ENCODE measurements around the gene KRT71. TPM values are rescaled to one million over a fixed set of nuclear protein-coding genes. Genes with fewer than 3 reads are reported as not detected.
A peak's percentile ranks its signal among the peaks of the same experiment; 100 is the strongest.

The KRT71 gene
- total RNA-seq, 3 donors from 2014 or later: 0.16 TPM; not detected in 2

GRCh38 chr12:52585946-52586345, 33.0 kb upstream of the KRT71 start:
- no peaks in the 10 kb centered on the region for H3K36me3 ChIP-seq
- H3K27ac ChIP-seq: no peak overlapping the region
- no peaks in the 10 kb centered on the region for H3K9me3 ChIP-seq
- H3K4me3 ChIP-seq: no peak overlapping the region
- TF ChIP-seq POLR2A (IDR thresholded peaks at IDR 0.05): no peak
- no peak for TF ChIP-seq CTCF (IDR thresholded peaks at IDR 0.05)
- TF ChIP-seq POLR2AphosphoS5 (IDR thresholded peaks at IDR 0.05): no peak
- no peaks in the 10 kb centered on the region for H3K27me3 ChIP-seq
- H3K4me1 ChIP-seq: no peaks in the 10 kb centered on the region
- DNase-seq (ENCODE audit: low spot score in 2 of 2): no peak
- intact Hi-C loops (cut with DNase I; ENCODE audit: low total_unique reads): loop anchor here (5.0 kb wide), 1 partner anchor 449 kb away; no protein-coding TSS in a partner anchor

DNA sequence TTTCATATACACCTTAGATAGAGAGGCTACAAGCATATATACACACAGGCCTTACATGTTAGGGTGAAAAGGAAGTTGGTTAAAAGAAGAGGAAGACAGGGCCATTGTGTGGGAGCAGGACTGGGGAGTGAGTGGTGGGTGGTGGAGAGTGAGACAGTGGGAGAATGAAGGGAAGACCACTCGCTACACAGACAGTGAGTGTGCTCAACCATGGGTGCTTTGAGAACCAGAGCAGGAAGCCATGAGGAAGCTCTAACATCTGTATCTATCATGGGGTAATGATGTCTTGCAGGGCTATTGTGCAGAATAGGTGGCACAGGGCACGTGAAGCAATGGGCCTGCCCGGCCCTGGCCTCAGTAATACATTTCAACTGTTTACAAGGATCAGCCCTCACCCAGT, 32.1 kb upstream of the KRT71 start:
- DNase-seq (ENCODE audit: low spot score in 2 of 2): no peak
- Histone ChIP-seq H3K27ac (no peak overlapping the region), H3K36me3 (no peaks in the 10 kb centered on the region), H3K9me3 (no peaks in the 10 kb centered on the region), H3K4me3 (no peak overlapping the region), H3K4me1 (no peaks in the 10 kb centered on the region), H3K27me3 (no peaks in the 10 kb centered on the region)
- no peak for TF ChIP-seq POLR2A (IDR thresholded peaks at IDR 0.05)
- intact Hi-C loops (cut with DNase I; ENCODE audit: low total_unique reads): loop anchor here (5.0 kb wide), 1 partner anchor 448 kb away; no protein-coding TSS in a partner anchor

- Histone ChIP-seq H3K9me3 (no peaks in the 10 kb centered on the region), H3K27ac (no peak overlapping the region), H3K4me1 (no peaks in the 10 kb centered on the region), H3K4me3 (no peak overlapping the region), H3K27me3 (no peaks in the 10 kb centered on the region), H3K36me3 (no peaks in the 10 kb centered on the region)
- intact Hi-C loops (cut with DNase I; ENCODE audit: low total_unique reads): loop anchor here (5.0 kb wide), 1 partner anchor 293 kb away; no protein-coding TSS in a partner anchor
- TF ChIP-seq CTCF (IDR thresholded peaks at IDR 0.05) (no peak), POLR2A (IDR thresholded peaks at IDR 0.05) (no peak), POLR2AphosphoS5 (IDR thresholded peaks at IDR 0.05) (no peak)
- no peak for DNase-seq (ENCODE audit: low spot score in 2 of 2)
Measured at GRCh38 chr12:52584156-52584682, 31.3 kb upstream of the KRT71 start.

GRCh38 chr12:52582971-52583456, 30.1 kb upstream of the KRT71 start:
- Histone ChIP-seq H3K36me3 (no peaks in the 10 kb centered on the region), H3K27ac (peak overlapping the region; percentile 52 to 53), H3K9me3 (no peaks in the 10 kb centered on the region), H3K4me3 (no peak overlapping the region), H3K4me1 (no peaks in the 10 kb centered on the region), H3K27me3 (no peaks in the 10 kb centered on the region)
- intact Hi-C loops (cut with DNase I; ENCODE audit: low total_unique reads): loop anchor here (5.0 kb wide), 1 partner anchor 294 kb away; no protein-coding TSS in a partner anchor
- DNase-seq (ENCODE audit: low spot score in 2 of 2): peak; percentile 68 to 75
- TF ChIP-seq POLR2A (IDR thresholded peaks at IDR 0.05) (no peak), CTCF (IDR thresholded peaks at IDR 0.05) (peak; percentile 76 to 83 (median 82)), POLR2AphosphoS5 (IDR thresholded peaks at IDR 0.05) (peak in 1 of 3 donors; percentile 44)

DNA sequence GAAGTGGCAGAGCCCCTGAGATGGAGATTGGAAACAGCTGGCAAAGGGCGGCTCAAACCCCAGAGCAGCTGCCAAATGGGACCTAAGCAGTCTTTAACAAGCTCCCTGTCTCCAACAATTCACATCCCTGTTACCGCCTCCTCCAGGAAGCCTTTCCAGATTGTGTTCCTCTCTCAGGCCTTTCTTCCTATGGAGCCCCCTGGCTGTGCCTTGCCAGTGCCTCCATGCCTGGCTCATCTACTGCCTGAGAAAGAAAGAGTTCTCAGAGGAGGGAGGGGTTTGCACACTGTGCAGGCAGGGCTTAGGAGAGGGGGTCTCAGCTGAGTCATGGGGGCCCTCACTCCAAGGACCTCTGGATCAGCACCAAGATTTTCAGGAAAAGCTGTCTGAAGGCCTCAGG, 29.5 kb upstream of the KRT71 start:
- no peaks in the 10 kb centered on the region for H3K36me3 ChIP-seq
- H3K9me3 ChIP-seq: no peaks in the 10 kb centered on the region
- TF ChIP-seq POLR2AphosphoS5 (IDR thresholded peaks at IDR 0.05) (no peak), CTCF (IDR thresholded peaks at IDR 0.05) (no peak), POLR2A (IDR thresholded peaks at IDR 0.05) (no peak)
- DNase-seq (ENCODE audit: low spot score in 2 of 2): no peak
- H3K4me3 ChIP-seq: no peak overlapping the region
- peak overlapping the region; percentile 52 to 53 for H3K27ac ChIP-seq
- intact Hi-C loops (cut with DNase I; ENCODE audit: low total_unique reads): loop anchor here (5.0 kb wide), 1 partner anchor 295 kb away; no protein-coding TSS in a partner anchor
- H3K27me3 ChIP-seq: no peaks in the 10 kb centered on the region
- no peaks in the 10 kb centered on the region for H3K4me1 ChIP-seq
